HuH-7.5 (cell line): Measurements from ENCODE around the gene CREB5.

Experiments
- DNase-seq: peaks from one replicate; pipeline ENCODE4 v3.0.0; 2011; ENCODE audit warnings: low spot score

The CREB5 gene

DNA sequence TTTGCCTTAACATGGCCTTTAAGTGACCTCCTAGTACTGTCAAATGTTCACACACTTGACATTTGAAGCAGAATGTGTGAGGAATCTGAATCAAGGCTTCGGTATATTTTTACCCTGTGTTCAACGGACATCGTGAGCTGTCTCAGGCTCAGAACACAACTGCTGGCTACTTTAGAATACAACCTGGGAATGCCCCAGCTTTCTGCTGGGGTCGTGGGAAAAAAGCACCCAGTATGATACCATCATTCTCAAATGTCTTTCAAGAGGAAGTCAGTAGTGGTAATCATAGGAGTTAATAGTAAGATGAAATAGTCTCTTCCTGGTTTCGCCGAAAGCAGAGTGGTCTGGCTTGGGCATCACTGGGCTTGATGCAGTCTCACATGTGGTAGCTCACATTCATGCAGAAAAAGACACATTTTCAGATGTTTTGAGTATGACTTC is 67.2 kb downstream of the CREB5 start:
- DNase-seq, result no peak

DNA sequence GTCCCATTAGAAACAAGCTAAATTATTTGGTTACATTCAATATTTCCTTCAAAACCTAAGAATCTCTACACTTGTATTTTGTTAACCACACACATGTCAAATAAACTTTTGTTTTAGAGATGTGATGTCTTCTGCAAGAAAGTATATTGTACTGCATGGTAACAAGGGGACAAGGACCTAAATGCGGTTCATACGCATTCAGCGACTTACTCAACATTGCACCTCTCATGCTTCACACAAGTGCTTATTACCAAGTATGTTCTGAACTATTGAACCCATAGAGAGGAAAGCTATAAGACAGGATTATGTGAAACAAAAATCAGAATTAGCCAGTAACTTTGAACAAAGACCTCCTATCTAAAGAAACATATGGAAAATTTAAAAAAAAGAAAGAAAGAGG is 68.3 kb downstream of the CREB5 start:
- DNase-seq, result no peak

DNA sequence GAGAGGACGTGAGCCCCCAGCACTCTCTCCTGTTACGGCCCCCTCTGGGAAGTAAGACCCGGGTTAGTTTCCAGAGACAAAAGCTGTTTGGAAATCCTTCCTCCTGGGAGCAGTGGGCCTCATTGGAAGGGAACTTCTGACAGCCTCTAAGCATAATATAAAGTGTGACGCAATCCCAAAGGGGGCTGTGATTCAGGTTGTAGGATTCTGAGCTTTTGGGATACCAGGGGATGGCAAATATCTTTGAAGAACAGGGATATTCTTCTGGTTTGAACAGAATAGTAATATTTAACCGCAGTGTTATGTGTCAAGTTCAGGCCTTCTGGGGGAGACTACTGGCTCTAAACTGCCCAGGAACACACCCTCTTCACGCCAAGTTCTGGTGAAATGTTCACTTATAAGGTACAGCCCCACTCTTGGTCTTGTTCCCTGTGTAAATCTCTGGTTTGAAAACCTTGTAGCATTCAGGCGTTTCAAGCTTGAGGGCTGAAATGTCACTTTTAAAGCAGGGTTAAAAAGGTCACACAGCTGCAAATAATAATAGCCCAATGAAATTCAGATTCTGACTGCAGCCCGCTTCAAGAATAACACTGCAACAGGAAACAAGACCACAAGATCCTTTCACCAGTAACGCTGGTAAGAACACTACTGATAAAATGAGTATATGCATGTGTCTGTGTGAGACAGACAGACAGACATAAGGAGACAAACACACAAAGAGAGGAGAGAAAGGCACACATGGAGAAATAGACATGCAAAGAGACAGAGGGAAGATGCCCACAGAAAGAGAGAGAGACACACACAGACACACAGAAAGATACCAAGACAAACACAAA is 69.0 kb downstream of the CREB5 start:
- DNase-seq, result no peak

DNA sequence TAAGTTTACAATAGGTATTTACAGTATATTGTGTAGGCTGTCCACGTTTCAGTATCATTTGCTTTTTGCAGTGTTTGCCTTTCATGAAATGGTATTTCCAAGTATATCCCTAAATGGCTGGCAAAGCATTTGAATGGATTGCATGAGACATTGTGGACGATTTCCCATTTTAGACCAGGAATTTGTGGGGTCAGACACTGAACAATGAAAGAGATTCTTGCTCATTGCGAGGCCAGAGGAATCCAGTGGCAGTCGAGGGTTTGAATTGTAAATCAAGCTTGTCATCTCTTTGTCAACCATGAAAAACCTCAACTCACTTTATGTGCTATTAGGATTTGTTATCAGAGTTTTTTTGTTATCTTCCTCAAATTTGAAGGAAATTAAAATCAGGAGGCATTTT is 70.8 kb downstream of the CREB5 start:
- DNase-seq, result no peak

DNA sequence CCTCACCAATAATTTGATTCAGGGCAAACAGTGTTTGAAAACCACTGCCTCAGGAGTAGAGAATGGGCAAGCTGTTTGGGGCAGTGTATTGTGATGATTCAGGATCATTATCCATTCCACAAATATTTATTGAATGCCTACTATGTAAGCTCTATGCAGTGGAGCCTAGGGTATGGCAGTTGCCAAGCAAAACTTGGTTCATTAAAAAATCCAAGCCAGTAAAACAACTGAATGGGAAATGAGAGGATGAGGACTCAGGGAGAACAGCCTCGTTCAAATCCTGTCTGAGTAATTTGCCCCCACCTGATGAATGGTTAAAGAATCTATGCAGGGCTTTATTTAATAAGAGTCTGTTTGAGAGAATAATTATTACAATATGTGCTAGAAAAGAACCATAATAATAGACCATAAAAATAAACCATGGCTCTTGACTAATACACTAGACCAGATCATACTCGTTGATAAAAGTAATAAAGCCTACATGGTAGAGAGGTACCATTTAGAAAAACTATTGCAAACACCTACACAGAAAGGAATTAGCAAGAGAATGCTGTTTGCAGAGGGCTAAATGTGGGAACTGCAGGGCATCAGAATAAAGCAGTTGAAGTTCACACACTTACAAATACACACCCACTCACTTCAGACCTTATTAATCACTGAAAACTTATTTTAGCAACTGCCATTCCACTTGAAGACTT is 71.7 kb downstream of the CREB5 start:
- DNase-seq, result no peak

DNA sequence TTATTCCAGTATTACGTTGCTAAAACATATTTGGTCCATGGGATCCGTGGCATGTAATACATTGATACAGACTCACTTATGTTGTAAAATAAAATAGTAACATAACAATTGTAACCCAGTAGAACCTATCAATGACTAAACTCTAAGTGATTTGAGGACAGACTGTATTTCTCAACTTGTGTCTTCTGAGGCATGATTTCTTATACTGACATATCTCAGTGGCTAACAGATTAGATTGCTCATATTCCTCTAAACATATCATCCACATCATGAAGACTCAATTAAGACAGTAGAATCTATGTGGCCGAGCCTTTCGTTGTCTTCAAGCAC is 72.3 kb downstream of the CREB5 start:
- no peak for DNase-seq

DNA sequence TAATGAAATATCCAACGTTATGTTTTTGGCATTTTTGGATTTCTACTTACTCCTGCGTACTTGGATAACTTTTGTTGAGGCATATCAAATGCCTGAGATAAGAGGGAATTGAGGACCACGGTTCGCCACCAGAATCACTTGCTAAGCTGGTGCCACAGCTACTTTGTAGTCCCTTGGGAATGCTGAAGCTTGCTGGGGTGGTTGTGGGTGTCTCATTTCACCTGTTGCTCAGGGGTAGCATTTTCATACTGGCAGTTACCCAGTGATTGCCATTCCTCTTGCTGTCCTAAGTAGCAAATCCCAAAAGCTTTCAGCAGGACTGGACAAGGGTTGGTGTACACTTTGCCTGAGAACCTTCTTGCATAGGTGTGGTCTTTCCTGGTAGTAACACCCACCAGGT is 75.2 kb downstream of the CREB5 start:
- no peak for DNase-seq

DNA sequence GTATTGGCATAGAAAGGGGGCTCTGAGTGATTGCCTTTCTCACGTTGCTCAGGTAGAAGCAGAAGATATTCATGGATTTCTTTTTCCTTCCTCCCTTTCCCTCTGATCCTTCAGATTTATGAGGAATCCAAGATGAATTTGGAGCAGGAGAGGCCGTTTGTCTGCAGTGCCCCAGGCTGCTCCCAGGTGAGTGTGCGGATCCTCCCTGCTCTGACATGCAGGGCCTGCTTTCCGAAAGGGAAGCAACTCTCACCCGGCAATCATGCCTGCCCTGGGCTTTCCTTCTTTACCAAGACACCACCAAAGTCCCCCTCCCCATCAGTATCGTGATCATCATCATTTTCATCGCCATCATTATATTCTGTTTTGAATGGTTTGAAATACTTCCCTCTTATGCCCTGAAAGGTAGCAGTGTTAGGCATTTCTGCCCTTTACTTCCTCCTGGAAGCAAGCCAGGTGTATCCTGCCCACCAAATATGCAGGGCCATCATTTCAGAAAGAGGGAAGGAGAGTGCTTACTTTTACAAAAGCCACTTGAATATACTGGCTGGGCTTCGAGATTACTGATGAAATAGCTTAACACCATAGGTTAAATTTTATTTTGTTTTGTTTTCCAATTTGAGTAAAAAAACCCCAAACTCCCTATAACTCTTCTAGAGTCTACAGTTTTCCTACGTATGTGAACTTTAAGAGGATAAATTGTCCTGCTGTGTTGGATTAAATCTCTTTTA is 75.9 kb downstream of the CREB5 start:
- no peak for DNase-seq

DNA sequence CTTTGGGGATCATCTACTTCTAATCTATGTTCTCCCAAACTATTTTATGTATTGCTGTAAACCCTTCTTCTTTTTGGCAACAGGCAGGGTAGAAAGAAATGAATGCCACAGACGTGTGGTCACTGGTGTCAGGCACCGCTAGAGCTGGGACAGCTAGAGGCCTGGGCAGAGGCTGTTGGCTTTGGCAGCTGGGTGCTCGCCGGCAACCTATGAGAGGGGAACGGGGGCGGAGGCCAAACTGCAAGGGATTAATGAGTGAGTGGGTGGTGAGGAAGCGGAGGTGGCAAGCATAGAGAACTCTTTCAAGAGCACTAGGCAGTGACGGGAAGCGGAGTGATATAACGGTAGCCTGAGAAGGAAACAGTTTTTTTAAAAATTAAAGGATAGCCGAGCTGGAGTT is 78.5 kb downstream of the CREB5 start:
- no peak for DNase-seq

DNA sequence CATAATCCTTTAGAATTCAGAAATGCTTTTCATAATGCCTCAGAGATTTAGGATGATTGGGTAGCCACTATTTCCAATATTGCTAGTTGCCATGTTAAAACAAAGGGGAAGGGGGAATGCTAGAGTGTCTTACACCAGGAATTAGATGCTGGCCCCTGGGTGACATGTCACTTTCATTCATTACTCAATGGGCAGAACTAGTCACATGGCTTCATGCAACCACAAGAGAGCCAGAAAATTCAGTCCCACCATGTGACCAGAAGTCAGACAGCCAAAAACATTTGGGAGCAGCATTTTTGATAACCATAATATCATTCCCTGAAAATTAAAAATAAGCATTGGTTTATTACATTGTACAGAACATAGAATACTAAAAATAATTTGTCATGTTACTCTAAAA is 81.2 kb downstream of the CREB5 start:
- no peak for DNase-seq

DNA sequence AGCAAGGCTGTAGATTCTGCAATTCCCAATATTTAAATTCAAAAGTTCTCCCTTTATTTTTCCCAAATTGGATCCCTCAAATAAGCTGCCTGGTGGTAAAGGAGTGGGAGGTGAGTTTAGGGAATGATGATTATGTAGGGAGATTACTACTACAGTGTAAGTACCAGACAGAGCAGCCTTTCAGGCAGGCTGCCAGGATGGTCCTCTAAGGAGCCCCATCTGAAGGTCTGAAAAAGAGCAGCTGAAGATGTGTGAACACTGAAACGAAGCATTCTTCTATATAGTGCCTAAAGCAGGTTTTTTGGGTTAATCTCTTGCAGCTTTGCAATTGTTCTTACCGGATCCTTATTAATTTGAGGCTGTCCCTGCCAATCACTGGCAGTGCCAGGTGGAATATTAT is 84.7 kb downstream of the CREB5 start:
- DNase-seq, result no peak

DNA sequence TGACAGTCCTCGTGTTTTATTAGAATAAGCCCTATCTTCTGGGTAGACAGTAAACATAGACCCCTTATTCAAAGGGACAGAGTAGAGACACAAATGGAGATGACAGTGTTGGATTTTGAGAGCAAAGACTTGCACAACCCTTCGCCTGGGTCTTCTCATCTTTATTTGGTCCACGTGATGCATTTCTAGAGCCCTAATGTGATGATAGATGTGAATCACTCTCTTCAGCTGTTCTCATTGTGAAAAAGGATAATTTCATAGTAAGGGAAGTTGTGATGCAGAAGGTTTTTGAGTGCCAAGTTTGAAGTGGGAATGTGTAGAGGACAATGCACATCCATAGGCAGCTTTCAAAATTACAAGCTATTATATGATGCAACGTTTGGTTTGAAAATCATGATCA is 86.3 kb downstream of the CREB5 start:
- no peak for DNase-seq

DNA sequence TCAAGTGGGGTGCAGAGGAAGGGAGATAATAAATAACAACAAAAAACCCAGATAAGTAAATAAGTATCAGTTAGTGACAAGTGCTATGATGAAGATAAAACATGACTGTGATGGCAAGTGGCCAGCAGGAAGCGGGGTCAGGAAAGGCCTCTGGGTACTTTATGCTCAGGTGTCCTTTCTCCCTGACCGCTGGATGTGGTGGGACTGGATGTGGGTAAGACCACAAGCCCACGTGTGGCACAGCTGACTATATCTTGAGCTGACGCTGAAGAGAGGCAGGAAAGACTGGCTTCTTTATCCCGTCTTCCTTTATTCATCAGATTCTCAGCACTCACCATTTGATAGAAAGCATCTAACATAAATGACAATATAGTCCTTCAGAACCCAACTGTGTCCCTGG is 87.8 kb downstream of the CREB5 start:
- no peak for DNase-seq

DNA sequence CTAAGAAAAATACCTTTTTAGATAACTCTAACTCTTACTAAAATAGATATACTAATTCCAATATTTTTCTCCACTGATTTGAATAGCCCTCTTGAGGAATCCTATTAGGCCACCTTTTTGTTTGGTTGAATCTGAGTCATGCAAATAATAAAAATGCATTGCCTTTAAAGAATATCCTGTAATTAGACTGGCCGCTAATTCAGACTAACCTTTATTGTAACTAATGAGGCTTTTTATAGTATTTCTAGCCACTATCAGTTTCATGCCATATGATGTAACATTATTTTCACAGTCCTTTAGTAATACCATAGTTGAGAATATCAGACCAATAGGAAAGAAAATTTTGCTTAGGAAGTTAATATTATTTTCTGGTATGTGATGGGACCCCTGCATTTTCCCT is 90.1 kb downstream of the CREB5 start:
- DNase-seq, result no peak

DNA sequence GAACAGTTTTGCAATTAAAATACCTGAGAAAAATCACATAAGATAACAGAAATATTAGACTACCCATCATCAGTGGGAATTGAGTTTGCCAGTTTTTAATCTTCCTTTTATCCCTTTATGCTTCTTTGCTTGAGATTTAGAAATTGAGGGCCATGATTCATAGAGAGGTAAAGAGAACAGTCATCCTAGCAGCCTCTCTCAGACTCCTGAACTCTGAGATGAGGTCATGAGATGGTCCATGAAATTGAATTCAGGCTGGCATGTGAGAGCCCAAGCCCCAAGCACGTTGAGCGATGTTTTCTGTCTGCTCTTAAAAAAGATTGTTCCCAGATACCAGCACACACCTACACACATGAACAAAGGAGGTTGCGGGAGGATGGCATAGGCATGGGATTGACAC is 91.1 kb downstream of the CREB5 start:
- no peak for DNase-seq

DNA sequence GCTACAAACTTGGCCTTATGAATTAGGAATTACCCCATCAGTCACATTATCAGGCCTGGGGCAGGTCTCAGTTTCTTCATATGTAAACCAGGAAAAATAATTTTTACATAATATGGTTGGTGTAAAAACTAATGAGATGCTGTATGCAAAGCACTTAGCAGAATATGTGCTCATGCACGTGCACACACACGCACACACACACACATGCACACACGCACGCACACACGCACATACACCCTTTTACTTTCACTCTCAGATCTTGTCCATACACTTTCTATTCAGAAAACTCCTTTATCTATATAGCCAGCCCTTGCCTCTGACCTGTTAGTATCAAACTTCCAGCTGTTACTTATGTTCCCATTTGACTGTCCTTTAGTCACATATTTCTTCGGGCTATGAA is 92.7 kb downstream of the CREB5 start:
- DNase-seq, result no peak

DNA sequence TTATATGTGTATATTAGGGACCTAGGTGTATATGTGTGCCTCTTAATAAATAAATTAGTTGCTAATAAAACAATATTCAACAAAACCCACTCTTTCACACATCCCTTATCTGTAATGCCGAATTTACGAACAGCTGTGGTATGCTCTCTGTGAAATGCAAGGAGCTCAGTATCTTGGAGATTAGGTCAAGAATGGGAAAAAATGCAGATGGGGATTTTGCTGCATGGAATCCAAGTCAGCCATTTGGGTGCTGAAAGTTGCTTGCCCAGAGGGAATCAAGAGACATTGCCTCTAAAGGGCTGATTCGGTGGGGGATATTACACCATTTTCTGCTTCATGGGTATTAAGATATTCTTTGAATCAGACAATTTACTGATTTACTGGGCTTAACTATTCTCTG is 93.5 kb downstream of the CREB5 start:
- no peak for DNase-seq

DNA sequence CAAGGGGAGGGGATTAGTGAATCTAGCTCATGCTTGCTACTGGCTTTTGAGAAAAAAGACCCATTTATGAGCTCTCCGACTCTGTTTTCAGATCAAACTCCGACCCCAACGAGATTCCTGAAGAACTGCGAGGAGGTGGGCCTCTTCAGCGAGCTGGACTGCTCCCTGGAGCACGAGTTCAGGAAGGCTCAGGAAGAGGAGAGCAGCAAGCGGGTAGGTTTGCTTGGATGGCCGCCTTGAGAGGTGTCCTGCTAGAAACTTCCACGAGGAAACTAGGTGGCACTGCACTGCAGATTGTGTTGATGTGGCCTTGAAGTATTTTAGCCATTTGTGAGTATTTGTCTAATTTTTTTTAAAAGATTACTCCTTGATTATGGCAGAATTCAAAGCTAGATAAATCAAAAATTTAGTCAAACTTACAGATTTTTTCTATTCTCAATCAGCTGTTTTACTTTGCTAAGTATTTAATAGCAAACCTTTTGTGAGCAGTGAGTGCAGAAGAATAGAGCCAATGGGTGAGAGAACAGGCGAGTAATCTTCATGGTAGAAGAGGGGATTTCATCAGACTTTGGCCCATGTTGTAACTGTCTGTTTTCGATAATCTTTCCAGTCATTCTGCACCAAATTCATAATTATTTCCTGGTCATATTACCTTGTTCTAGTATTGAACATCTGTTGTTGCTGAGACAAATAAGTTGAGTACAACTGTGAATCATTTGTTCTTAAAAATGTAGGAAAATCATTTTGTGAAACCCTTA is 95.4 kb downstream of the CREB5 start:
- no peak for DNase-seq

DNA sequence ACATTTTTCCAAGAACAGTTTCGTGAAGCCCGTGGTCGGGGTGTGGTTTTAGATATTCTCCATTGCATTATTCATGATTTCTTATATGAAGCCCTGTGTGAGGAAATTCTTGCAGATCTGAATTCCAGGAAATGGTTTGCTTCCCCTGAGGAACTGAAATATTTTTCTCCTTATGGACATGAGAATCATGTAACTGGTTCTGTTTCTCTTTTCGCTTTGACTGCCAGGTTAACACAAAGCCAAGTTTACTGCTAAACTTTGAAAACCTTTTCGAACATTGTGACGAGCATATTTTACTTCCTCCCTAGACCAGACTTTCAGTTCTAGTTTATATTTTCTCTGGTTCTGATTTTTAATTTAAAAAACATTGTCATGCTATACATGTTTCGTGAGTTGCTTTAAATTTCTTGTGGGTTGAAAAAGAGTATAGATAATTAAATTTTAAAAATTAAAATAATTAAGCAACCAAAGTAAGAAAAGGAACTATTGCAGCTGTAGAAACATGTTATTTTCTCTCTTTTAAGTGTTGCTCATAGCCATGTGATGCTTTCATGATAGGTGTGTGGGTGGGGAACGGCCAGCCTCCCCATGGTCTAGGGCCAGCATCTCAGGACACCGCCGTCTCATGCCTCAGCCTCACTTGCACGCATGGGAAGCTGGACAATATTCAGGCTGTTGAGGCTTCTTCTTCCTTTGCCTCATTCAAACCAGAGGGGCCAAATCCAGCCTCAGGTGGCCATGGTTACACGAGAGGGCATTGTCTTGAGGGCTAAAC is 97.1 kb downstream of the CREB5 start:
- DNase-seq, result no peak

DNA sequence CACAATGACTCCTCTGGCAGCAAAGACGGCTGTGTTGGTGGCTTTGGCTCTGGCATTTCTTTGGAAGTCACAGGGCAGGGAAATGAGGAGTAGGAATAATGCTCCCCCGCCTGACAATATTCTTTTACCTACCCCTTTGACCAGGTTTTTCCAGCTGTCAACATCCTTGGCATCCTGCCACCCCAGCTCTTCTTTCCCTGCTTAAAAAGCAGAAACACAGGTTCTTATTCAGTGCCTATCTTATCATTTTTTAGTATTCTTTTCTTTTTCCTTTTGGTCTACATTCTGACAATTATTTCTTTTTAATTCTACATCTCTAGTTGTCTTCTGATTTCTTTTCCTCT is 97.7 kb downstream of the CREB5 start:
- DNase-seq, result no peak

DNA sequence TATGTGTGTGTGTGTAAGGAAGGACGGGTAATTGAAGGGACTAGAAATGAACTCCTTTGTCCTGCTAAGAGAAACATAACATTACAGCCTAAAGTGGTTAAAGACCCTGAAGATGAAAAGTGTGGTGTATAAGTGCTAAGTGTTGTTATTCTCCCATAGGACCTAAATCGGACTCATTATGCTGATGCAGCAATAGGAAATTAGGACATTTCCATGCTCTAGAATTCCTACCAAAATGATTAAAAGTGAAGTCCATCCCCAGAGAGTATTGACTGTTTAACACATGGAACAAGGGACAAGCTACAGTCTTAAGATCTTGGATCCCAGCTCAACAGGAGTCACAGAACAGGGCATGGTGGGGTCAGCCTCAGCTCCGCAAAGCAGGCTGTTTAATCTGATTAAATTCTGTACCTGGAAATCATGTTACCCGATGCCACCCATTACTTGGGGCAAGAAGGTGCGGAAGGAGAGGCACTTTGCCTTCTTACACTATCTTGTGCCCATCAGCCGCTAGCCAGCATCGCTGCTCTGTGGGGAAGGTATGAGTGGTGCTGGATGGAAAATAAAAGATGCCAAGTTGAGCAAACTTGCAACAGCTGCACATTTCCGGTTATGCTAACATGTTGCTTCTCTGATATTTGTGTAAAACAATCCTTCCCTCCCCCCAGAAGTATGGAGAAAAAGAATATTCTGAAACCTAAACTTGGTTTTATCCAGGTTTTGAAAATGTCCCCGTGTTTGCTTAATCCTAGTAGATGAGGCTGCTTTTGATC is 100.5 kb downstream of the CREB5 start:
- DNase-seq, result no peak
